MM.1S (cell line): ENCODE results near the gene WDR1.

Experiments used
- EZH2 ChIP-seq: fragments of 300-600 bp; sonication (generic); optimal IDR thresholded peaks from 2 replicates; pipeline ENCODE3; 2017; ENCODE audit warnings: low read depth, mild to moderate bottlenecking, antibody characterized with exemption, low read length, mixed read lengths
- TF ChIP-seq, protein P1 (sequence below): fragments of 300-600 bp; sonication (generic); IDR thresholded peaks from 2 replicates; pipeline ENCODE4 v1.5.1; 2016; ENCODE audit warnings: antibody characterized with exemption, low read length, mixed read lengths

DNA sequence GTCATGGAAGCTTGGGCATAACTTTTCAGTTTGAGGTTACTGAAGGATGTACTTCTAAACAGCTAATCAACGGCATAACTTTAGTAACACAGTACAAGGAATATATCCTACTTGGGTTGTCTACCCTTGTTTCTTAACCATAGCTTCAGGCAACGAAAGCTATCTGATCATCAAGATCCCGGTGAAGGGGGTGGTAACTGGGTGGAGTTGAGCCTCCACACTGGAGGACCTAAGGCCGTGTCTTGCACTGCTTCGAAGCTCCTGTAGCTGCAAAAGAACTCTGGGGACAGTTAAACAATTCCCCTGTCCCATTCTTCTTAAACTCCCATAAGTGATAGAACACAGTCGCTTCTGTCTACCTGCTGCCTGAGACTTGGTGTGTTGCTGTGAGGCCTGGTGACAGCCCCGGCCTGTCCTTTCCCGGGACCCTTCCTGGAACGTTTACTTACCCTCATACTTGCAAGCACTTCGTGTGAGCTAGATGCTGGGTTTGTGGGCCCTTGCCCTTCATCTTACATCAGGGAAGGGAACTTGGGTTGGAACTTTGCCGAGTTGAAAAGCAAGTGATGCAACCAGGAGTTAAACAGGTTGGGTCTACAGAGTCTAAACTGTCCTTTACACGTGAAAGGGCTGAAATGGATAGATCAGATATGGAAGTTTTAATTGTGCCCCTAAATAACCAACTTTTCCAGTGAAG, 5.8 kb upstream of the WDR1 start:
- TF ChIP-seq, protein P1, sequence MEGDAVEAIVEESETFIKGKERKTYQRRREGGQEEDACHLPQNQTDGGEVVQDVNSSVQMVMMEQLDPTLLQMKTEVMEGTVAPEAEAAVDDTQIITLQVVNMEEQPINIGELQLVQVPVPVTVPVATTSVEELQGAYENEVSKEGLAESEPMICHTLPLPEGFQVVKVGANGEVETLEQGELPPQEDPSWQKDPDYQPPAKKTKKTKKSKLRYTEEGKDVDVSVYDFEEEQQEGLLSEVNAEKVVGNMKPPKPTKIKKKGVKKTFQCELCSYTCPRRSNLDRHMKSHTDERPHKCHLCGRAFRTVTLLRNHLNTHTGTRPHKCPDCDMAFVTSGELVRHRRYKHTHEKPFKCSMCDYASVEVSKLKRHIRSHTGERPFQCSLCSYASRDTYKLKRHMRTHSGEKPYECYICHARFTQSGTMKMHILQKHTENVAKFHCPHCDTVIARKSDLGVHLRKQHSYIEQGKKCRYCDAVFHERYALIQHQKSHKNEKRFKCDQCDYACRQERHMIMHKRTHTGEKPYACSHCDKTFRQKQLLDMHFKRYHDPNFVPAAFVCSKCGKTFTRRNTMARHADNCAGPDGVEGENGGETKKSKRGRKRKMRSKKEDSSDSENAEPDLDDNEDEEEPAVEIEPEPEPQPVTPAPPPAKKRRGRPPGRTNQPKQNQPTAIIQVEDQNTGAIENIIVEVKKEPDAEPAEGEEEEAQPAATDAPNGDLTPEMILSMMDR: no peak
- TF ChIP-seq EZH2: no peak
